HG02870 (cell line): ENCODE measurements around the gene PDSS2.
"Not testable (repeated sequence)": the region's sequence is repeated elsewhere in the genome, so short reads cannot be mapped to it uniquely, and the experiment has no call there.

Experiments
- ATAC-seq: cut with Tn5 transposase; IDR thresholded peaks from one replicate; pipeline ENCODE4 v1.9.1; 2021; ENCODE audit warnings: mild to moderate bottlenecking, moderate library complexity; ENCODE audit not compliant: unreplicated experiment

Gene PDSS2

GRCh38 chr6:107459283-107460082 lies at the start of gene PDSS2:
Gene PDSS2 (minus strand): TSS chr6:107459564. CDS start chr6:107459285, 279 bp downstream.
- ATAC-seq = peak; percentile 88

- no peak for ATAC-seq
Measured at GRCh38 chr6:107506145-107506544, 46.8 kb upstream of the PDSS2 start.

- ATAC-seq = no peak
Measured at GRCh38 chr6:107504270-107505026, 45.1 kb upstream of the PDSS2 start.

GRCh38 chr6:107496892-107497684 lies 37.7 kb upstream of the PDSS2 start:
- no peak for ATAC-seq

GRCh38 chr6:107495971-107496370 lies 36.6 kb upstream of the PDSS2 start:
- ATAC-seq = no peak

- no peak for ATAC-seq
Measured at GRCh38 chr6:107495196-107495643, 35.9 kb upstream of the PDSS2 start.

GRCh38 chr6:107493158-107494057 lies 34.0 kb upstream of the PDSS2 start:
- ATAC-seq = no peak

- no peak for ATAC-seq
Measured at GRCh38 chr6:107491760-107492660, 32.6 kb upstream of the PDSS2 start.

GRCh38 chr6:107491138-107491609 lies 31.8 kb upstream of the PDSS2 start:
- no peak for ATAC-seq

GRCh38 chr6:107490566-107491137 lies 31.3 kb upstream of the PDSS2 start:
- ATAC-seq = no peak

GRCh38 chr6:107489636-107490565 lies 30.5 kb upstream of the PDSS2 start, which contains the start of gene SOBP:
Gene SOBP (plus strand): TSS chr6:107490117. CDS start chr6:107490617, 500 bp downstream.
- no peak for ATAC-seq

- no peak for ATAC-seq
Measured at GRCh38 chr6:107488875-107489635, 29.7 kb upstream of the PDSS2 start.

- ATAC-seq = no peak
Measured at GRCh38 chr6:107488174-107488874, 29.0 kb upstream of the PDSS2 start.

GRCh38 chr6:107485157-107485556 lies 25.8 kb upstream of the PDSS2 start:
- no peak for ATAC-seq

- ATAC-seq = no peak
Measured at GRCh38 chr6:107479089-107479690, 19.8 kb upstream of the PDSS2 start.

- not testable (repeated sequence) for ATAC-seq
Measured at GRCh38 chr6:107475826-107476225, 16.5 kb upstream of the PDSS2 start.
